Astrocyte of the spinal cord (primary cell): ENCODE data around the gene CHCHD6.

Experiments
- DNase-seq: peaks from one replicate; pipeline ENCODE4 v3.0.0; 2011; ENCODE audit warnings: low read depth, low spot score
- H3K4me3 ChIP-seq: 2 replicates; pipeline ENCODE4 v1.5.1; 2011; ENCODE audit warnings: low read depth, mild to moderate bottlenecking, low read length, moderate library complexity
- CTCF ChIP-seq: IDR thresholded peaks from 2 replicates; pipeline ENCODE4 v1.5.1; 2012; ENCODE audit warnings: low read depth, mild to moderate bottlenecking, low read length, inconsistent platforms
- in situ Hi-C: cut with HindIII; loops from 2 replicates; pipeline ENCODE4 v1.10.0; 2017; ENCODE audit warnings: low sequenced_read_pairs

Gene CHCHD6

GRCh38 chr3:126957776-126958637 lies 254.0 kb downstream of the CHCHD6 start:
- H3K4me3 ChIP-seq, result no peak overlapping the region
- in situ Hi-C loops, result no loop called here
- DNase-seq, result no peak
- no peak for TF ChIP-seq CTCF

GRCh38 chr3:126958638-126959085 lies 254.6 kb downstream of the CHCHD6 start:
- TF ChIP-seq CTCF, result no peak
- in situ Hi-C loops, result no loop called here

GRCh38 chr3:126959136-126959920 lies 255.3 kb downstream of the CHCHD6 start:
- in situ Hi-C loops, result no loop called here
- no peak for DNase-seq
- TF ChIP-seq CTCF, result no peak
- H3K4me3 ChIP-seq, result no peak overlapping the region

More at GRCh38 chr3:126958638-126959085, 254.6 kb downstream of the CHCHD6 start:
- no peak for DNase-seq
- H3K4me3 ChIP-seq, result no peak overlapping the region

GRCh38 chr3:126959921-126960603 lies 256.0 kb downstream of the CHCHD6 start:
- no peak overlapping the region for H3K4me3 ChIP-seq
- peak; percentile 71 for DNase-seq

GRCh38 chr3:126960604-126960995 lies 256.6 kb downstream of the CHCHD6 start:
- TF ChIP-seq CTCF, result no peak
- no peak for DNase-seq
- no peak overlapping the region for H3K4me3 ChIP-seq
- in situ Hi-C loops, result no loop called here

More at GRCh38 chr3:126959921-126960603, 256.0 kb downstream of the CHCHD6 start:
- in situ Hi-C loops, result no loop called here
- peak; percentile 60 for TF ChIP-seq CTCF

GRCh38 chr3:126961191-126961790 lies 257.3 kb downstream of the CHCHD6 start:
- peak; percentile 60 for DNase-seq
- H3K4me3 ChIP-seq, result no peak overlapping the region
- TF ChIP-seq CTCF, result no peak
- in situ Hi-C loops, result no loop called here
